CD4-positive, alpha-beta T cell treated with Interleukin-12 subunit alpha and Interleukin-12 subunit beta, for 1 hour (primary cell): ENCODE data around the gene SEMA5A.

Experiments
- DNase-seq: peaks from one replicate; pipeline ENCODE4 v3.0.0-alpha.2; 2020

Gene SEMA5A, protein sequence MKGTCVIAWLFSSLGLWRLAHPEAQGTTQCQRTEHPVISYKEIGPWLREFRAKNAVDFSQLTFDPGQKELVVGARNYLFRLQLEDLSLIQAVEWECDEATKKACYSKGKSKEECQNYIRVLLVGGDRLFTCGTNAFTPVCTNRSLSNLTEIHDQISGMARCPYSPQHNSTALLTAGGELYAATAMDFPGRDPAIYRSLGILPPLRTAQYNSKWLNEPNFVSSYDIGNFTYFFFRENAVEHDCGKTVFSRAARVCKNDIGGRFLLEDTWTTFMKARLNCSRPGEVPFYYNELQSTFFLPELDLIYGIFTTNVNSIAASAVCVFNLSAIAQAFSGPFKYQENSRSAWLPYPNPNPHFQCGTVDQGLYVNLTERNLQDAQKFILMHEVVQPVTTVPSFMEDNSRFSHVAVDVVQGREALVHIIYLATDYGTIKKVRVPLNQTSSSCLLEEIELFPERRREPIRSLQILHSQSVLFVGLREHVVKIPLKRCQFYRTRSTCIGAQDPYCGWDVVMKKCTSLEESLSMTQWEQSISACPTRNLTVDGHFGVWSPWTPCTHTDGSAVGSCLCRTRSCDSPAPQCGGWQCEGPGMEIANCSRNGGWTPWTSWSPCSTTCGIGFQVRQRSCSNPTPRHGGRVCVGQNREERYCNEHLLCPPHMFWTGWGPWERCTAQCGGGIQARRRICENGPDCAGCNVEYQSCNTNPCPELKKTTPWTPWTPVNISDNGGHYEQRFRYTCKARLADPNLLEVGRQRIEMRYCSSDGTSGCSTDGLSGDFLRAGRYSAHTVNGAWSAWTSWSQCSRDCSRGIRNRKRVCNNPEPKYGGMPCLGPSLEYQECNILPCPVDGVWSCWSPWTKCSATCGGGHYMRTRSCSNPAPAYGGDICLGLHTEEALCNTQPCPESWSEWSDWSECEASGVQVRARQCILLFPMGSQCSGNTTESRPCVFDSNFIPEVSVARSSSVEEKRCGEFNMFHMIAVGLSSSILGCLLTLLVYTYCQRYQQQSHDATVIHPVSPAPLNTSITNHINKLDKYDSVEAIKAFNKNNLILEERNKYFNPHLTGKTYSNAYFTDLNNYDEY

DNA sequence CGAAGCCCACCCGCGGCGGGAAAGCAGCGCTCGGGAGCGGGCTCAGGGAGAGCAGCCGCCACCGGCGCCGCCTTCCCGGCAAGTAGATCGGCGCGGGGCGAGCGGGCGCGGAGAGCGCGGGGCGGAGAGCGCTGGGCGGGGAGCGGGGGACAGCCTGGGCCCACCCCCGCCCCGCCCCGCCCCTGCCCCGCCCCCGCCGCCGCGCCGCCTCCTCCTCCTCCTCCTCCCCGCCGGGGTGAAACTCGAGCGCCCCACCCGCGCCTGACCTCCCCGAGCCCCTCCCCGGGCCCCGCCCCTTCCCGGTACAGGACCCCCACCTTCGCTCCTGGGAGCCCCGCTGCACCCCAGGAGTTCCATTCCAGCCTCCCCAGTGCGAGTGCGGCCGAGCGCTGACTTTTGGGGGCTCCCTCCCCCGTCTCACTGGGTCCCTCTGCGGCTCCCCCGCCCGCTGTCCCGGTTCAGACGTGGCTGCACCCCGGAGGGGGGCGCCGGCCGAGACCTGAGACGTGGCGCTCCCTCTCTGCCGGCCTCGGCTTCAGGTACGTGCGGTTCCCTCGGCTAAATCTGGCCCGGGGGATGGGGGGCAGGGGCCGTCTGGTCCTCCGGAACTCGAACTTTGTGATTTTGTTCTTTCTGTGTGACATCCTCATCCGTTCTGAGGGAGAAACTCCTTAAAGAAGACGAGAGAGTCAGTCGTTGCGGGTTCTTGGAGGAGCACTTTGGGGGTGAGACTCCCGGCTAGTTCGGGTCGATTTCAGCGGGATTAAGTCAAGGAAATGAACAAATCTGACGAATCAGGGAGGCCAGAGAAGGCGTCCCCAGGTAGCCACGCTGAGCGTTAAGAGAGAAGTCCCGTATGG lies at the start of gene SEMA5A:
Gene SEMA5A (minus strand): TSS at position 84 of the 860 bp plus-strand sequence. CDS start 166,129 bp downstream, outside the sequence.
- DNase-seq: peak; percentile 40

DNA sequence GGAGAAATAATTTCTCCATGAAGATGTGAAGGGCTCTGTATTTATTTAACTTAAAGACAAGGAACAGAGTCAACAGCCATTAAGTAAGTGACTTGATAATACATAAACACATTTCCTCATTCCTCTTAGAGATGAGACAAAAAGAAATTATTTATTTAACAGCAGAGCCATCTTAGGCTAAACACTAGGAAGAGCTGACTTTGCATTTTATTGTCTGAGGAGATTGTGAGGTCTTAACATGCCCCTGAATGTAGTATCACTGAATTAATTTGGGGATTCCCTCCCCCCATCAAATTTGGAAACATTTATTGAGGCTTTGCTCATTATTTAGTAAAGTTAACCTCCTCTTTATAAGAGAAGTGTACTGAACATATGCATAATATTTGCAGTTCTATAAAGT lies 49.0 kb upstream of the SEMA5A start:
- DNase-seq: no peak

DNA sequence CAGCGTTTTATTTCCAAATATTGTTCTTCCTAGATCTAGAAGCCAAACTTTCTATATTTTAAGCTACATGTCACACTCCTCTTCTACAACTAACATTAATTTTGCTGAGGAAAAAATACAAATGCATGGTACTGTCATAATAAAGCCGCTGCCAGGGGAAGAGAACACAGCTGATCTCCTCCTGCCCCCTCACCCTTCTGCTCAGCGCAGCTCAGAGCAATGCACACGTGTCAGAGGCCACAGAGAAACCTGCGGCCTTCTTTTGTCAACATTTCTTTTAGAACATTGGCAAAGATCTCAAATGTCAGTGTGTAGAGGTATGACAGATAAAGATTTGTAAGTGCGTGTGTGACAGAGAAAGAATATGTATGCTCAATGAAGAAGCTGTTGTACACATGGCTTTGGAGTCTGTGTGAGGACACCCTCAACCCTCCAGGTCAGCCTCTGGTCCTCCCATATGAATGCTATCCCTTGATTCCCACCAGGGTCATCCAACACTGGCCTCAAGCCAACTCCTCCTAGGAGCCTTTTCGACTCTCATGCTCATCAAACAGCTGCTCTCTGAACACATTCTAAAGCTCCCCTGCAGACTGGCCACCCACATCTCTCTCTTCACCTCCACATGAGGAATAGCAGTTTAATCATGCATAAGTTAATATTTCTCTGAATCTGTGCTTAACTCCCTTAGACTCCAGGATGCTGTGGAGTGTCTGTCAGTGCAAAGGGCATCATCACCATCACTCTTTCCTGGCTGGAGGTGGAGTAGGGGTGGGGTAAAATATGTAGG lies 43.4 kb upstream of the SEMA5A start:
- no peak for DNase-seq

DNA sequence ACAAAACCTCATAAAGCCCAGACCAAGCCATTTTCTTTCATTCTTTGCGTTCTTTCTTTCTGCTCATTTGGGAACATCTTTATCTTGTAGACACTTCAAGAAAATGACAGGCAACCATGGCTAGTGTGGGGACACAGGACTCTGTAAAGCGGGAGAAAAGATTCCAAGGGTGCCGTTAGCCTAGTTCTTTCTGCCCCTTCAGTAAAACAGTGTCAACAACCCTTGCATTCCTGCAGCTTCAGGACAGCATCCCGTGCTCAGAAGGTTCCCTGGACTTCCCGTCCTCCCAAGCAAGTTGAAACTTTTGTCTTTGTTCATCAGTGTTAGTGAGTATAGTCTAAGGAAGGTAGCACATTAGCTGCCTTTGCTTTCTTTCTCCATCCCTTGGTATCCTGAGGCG lies 42.4 kb upstream of the SEMA5A start:
- no peak for DNase-seq

DNA sequence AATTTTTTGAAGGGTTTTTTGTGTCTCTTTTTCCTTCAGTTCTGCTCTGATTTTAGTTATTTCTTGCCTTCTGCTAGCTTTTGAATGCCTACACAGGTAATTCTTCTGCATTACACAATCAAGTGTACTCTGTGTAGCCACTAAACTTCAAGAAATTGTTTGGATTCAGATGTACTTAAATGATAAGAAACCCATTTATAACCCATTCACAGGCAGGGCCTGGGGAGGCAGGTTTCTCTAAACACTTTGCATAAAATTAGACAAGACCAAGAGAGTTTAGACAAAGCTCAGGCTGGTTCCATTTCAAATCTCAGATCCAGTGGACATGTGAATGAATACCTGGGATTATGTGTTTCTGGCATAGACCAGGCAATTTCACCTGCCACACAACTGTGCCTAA lies 41.3 kb upstream of the SEMA5A start:
- DNase-seq: no peak

DNA sequence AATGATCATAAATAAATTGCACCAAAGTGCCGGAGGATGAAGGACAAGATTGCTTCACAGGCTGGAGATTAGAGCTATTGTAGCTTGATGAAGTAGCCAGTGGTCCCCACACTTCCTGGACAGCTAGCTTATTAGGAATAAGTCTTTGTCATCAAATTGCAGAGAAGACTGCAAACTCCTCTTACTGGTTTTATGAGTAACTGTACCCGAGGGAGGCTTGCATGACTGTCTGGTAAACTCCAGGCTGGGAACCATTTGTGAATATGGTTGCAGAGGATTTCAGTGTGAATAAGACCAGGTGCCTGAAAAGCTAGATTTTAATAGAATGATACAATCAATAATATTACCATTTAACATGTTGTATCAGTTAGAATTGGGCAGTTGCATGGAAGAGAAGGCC lies 36.5 kb upstream of the SEMA5A start:
- DNase-seq: no peak

DNA sequence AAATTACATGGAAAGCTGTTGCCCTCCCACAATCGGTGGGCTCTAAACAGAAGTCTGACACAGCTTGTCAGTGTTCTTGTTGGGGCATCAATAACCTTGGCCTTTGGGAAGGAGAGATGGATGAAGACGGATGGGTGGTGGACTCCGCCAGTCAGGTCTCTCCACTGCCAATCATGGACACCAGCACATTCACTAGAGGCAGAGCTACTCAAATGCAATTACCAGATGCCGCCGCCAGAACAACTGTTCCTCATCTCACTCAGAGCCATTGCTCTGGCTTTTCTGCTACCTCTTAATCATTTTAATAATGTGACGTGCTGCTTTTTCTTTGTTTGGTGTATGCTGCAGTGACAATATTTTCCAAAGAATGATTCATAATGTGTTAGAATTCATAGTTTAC lies 27.9 kb upstream of the SEMA5A start:
- DNase-seq: no peak

DNA sequence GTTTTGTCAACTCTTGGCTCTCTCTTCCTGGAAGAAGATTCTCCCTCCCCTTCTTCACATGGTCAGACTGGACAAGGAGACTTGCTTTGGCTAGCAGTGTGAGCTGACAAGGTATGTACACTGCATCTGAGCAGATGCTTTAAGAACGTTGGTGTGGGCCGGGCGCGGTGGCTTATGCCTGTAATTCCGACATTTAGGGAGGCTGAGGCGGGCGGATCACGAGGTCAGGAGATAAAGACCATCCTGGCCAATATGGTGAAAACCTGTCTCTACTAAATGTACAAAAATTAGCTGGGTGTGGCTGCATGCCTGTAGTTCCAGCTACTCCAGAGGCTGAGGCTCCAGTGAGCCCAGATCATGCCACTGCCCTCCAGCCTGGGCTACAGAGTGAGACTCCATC lies 26.4 kb upstream of the SEMA5A start:
- DNase-seq: no peak

DNA sequence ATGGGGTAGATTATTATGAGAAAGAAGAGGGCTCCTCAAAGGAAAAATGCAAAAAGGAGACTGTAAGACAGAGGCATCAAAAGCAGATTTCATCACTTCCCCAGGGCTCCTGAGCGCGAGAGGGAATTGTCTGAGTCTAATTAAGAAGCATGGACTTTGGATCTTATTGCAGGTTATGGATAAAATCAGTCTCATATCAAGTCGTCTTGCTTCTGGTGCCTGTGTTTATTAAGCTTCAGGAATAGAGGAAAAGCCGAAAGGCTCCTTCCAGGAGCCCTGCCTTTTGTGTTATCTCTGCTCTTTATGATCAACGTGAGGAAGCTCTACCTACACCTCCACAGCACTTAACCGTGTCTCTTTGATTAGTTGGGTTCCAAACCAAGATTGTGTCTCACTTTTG lies 25.0 kb upstream of the SEMA5A start:
- no peak for DNase-seq

DNA sequence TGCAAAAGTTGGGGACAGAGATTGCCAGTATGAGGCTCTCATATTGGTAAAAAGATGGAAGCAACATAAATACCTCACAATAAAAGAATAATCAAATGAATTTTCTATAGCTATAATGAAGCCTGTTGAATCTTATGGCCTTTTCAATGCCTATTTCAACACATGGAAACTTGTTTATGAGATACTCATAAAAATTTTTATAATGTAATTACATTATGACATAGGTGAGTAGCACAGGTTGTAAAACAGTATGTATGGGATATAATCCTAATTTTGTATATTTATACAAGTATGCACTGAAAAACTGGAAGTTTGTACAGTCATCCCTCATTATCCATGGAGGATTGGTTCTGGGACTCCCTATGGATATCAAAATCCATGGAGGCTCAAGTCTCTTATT lies 21.2 kb upstream of the SEMA5A start:
- DNase-seq: no peak

DNA sequence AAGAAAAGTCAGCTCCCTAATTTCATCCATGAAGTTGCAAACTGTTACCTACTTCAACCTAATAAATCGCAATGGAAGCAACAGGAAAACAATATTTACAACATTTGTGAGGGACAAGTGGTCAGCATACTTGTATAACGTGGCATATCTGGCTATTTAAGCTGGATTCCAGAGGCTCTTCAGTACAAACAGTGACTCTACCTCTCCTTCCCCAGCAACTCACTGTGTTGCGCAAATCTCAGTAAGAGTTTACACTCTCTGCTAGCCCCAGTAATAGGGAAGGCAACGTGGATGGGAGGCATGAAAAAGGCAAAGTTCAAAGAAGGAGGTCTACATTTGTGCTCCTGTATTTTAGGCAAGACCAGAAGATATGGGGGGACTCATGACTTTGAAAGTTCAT lies 18.9 kb upstream of the SEMA5A start:
- no peak for DNase-seq

DNA sequence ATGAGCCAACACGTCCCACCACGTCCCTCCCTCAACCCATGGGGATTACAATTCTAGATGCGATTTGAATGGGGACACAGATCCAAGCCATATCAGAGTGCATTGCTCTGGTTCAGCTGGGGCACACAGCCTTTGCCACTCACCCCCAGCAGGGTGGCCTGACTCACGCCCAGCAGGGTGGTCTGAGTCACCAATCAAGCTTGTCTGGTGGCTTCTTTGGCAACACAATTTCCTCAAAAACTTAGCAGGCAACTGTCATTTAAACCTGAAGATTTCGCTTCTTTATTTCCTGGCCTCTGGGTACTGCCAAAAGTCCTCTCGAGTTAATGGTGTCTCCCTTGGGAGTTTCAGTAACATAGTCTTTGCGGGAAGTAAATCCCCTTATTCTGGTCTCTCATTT lies 16.3 kb upstream of the SEMA5A start:
- DNase-seq: no peak

DNA sequence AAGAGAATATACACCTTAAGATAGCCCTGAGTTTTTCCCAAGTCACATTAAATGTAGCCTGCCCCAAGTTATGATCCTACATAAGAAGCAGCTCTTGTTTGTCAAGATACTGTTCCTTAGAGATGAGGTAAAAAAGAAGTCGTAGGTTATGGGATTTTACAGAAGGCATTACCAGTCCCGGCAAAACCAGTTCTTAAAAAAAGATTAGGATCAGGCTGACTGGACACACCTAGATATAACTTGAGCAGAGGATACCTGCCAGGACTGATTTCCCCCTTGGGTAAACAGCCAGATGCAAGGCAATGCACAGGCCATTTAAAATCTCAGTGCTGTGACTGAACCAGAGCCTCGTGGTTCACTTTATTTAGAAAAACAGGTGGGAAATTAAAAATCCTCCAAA lies 14.1 kb upstream of the SEMA5A start:
- DNase-seq: no peak

DNA sequence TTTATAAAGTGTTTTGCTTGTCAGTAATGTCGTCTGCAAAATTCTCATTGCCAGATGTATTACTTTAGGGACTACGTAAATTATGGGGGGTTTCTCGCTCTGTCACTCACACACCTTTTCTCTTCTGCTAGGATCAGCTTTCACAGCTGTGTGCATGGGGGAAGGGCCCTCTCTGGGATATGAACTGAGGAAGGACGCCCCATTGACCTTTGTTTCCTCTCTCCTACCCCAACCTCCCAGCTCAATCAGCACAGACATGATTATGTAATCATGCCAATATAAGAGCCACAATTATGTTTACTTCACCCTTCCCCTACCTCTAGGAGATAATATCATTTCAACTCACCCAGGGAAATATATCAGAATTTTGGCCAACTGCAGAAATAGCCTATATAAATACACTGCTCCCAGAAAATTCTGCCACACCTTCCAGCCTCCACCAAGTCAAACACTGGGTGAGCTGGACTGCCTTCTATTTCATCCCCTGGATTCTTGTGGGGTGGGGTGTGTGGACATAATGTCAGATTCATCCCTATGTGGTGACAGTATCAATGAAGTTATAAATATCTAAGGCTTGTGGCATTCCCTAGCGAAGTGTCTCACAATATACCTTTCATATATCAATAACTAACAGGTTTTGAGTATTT lies 12.6 kb upstream of the SEMA5A start:
- DNase-seq: no peak

DNA sequence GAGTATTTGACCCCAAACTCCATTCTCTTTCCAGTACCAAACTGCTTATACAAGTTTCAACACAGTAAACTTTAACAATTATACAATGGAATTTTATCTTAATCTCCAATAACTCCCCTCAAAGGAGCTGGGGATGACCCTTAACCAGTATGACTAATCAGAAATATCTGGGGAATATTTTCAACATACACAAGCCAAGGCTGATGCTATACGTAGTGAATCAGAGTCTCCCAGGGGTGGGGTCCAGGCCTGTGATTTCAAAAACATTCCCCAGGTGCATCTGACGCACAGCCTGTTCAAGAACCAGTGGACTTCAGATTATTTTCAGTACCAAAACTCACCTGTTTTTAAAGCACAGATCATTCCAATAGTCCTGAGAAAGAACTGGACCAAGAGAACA lies 11.8 kb upstream of the SEMA5A start:
- no peak for DNase-seq

DNA sequence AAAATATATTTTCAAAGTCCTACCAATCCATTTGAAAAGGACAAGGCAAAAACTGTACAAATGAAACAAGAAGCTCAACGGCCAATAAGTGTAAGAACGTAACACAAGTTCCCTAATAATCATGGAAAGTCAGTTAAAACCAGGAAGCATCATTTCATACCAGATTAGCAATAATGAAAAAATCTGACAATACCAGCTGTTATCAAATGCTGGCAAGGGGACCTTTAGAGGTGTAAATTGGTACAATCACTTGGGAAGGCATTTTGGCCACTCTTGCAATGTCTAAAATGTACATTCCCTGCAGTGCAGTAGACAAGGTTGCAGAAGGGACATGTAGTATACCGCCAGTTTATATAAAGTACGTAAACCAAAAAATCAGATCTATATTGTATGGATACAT lies 10.1 kb upstream of the SEMA5A start:
- DNase-seq: no peak

DNA sequence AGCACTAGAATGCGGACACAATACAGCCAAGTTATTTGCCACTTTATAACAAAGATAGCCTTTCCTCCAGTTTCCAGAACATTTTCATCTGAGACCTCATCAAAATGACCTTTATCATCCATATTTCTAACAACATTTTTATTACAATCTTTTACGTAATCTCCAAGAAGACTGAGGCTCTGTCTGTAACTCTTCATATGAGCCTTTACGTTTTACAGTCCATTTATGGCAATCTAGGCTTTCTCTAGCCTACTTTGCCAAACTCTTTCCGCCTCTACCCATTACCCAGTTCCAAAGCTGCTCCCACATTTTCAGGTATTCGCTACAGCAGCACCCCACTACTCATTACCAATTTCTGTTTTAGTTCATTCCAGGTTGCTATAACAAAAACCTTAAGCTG lies 8.2 kb upstream of the SEMA5A start:
- no peak for DNase-seq

DNA sequence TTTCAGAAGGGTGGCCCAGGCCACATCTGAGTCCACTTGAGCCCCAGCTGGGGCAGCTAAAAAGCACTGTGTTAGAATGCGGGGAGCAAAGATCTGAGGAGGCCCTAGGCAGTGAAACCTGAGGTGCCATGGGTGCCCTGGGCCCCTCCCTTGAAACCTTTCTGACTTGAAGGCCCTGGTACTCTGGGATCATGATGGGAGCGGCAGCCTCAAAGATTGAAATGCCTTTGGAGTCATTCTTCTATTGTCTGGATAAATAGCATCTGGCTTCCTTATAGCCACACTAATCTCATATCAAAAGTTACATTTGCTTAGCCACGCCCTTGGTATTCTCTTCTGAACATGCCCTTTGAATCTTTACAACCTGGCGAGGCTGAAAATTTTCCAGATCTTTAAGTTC lies 7.7 kb upstream of the SEMA5A start:
- DNase-seq: no peak

DNA sequence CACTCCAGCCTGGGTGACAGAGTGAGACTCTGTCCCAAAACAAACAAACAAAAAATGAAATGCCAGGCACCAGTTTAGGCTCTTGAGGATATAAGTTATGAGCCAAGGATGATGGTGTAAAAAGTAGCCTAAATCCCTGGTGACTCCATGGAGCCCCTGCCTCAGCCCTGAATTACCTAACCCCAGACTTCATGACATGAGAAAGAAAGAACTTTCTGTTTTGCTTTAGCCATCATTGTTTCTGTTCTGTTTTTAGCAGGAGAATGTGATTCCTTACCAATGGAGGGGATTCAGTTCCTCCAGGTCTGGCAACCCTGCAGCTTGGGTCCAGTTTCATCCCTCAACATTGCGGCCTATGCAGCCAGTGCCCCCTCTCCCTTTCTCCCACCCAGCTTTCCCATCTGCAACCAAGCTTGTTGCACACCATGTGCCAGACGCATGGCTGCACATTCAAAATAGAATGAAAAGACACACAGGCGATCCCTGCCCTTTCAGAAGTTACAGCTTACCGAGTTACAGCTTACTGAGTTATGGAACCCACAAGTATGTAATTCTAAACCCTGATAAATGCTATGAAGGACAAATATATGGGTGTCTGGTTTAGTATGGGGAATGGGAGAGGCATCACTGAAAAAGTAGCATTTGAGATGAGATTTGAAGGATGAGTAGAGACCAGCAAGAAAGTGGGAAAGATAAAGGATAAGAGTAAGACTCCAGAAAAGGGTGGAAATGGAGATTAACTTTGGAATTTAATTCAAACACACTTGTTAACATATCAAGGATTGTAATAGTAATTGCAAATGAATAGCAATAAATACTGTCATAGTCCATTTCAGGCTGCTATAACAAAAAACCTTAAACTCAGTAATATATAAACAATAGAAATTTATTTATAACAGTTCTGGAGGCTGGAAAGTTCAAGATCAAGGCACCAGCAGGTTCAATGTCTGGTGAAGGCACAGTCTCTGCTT lies 6.0 kb upstream of the SEMA5A start:
- no peak for DNase-seq

DNA sequence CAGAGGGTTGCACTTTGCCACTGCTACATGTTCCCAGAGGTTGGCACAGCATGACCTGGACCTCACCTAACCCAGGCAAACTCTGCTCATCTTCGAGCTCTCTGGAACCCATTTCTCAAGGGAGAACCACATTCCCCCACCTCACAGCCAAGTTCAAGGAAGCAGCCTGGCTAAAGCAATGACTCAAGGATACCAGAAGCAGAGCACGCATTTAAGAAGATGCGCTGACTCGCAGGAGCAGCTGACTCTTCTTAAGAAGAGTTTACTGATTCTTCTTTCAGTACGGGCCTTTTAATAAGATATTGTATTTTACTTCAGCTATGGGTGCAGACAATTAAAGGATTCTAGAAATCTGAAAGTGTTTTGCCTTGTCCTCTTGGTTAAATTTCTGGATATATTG lies 4.1 kb upstream of the SEMA5A start:
- no peak for DNase-seq
